Measurements from ENCODE around the gene PDE1C.
A peak's percentile ranks its signal among the peaks of the same experiment; 100 is the strongest.

The PDE1C gene

DNA sequence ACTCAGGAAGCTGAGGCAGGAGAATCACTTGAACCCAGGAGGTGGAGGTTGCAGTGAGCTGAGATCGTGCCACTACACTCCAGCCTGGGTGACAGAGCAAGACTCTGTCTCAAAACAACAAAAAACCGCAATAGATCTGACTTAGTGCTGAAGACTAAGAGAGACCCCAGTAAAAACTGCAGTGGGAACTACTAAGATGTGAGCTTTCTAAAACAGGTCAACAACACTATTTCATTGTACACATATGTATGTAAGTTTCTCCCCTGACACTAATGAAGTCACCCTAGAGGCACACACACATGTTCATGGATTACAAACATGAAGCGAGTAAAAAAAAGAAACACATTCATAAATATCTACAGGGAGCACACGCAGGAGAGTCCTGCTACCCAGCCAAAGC is 68.3 kb downstream of the PDE1C start:
- no peak for ATAC-seq
- Mint-ChIP-seq H3K9me3 (peaks cover 4 to 28% of the 10 kb centered on the region in 2 donors), H3K4me3 (no peak overlapping the region), H3K4me1 (no peaks in the 10 kb centered on the region), H3K27me3 (no peaks in the 10 kb centered on the region), H3K27ac (no peak overlapping the region)
- no peak for DNase-seq

DNA sequence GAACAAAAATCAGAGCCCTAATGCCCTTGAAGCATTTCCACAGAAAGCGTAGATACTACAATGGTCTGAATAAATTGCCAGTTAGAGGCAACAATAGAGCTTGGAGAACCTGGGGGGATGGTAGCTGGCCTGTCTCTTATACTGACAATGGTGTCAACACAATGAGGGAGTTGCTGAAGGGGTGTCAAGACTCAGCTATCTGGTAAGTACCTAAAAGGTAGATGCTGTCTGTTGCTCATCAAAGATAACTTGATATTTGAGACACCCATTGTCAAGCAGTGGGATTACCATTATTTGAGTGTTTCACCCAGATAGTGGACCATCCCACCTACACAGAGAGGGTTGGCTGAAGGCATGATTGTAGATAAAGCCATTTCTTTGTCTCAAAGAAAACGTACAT is 72.8 kb downstream of the PDE1C start:
- DNase-seq = no peak
- peaks cover 4 to 28% of the 10 kb centered on the region in 2 donors for H3K9me3 Mint-ChIP-seq
- no peak overlapping the region for H3K27ac Mint-ChIP-seq
- no peaks in the 10 kb centered on the region for H3K4me1 Mint-ChIP-seq
- H3K27me3 Mint-ChIP-seq = no peaks in the 10 kb centered on the region
- ATAC-seq = no peak
- no peak overlapping the region for H3K4me3 Mint-ChIP-seq

DNA sequence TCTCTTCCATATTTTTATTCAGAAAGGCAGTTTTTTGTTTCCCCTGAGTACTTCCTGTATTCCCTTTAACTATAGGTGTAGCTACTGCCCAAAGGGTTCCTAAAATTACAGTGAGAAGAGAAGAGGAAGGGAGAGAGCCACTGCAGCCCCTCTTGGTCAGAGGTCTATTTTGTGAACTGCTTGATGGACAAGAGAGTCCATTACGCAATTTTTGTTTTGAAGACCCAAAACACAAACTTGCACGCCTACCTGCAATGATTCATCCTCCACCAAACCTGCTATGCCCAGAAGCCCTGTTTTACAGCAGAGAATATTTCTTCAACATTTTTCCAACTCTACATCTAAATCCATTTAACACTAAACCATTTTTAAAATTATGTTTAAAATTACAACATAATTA is 75.1 kb downstream of the PDE1C start:
- Mint-ChIP-seq H3K9me3 (peaks cover 2 to 10% of the 10 kb centered on the region in 2 donors), H3K27ac (no peak overlapping the region), H3K4me1 (no peaks in the 10 kb centered on the region), H3K27me3 (no peaks in the 10 kb centered on the region), H3K4me3 (no peak overlapping the region)
- no peak for DNase-seq
- no peak for ATAC-seq

DNA sequence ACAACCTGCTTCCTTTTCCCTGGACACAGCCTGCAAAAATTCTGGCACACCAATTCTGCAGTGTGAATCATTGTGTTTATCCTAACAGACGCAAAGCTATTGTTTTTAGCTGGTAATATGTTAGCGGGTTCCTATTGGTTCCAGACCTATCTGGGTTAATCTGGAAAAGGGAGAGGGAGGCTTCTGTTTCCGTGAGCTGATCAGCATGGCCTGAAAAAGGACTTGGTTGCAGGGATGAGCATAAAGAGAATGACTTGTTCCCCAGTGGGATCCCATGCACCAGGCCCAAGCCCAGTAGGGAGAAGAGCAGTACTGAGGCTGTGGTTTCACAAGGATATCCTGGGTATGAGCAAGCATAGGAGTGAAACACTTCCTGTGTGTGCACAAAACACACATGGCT is 78.4 kb downstream of the PDE1C start:
- DNase-seq (no peak), ATAC-seq (no peak)
- Mint-ChIP-seq H3K27me3 (no peaks in the 10 kb centered on the region), H3K27ac (no peak overlapping the region), H3K4me3 (no peak overlapping the region), H3K4me1 (no peaks in the 10 kb centered on the region), H3K9me3 (peaks cover 0 to 2% of the 10 kb centered on the region in 2 donors)

DNA sequence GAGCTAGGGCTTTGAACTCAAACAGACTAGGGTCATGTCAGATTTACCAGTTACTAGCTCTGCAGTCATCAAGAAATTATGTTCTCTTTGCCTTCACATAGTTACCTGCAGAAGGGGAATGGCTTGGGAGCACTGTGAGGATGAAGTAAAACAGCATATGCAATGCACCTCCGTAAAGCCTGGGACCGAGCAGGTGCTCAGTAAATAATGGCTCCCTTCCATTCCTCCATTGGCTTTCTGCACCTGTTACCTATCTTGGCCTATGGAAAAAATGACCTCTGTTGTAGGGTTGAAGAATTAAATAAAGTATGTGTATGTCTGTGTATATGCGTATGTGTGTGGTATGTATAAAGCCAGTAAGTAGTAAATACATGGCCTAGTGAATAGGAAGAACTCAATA is 78.8 kb downstream of the PDE1C start:
- Mint-ChIP-seq H3K9me3 (peaks cover 2 to 5% of the 10 kb centered on the region in 2 donors), H3K4me1 (no peaks in the 10 kb centered on the region), H3K27me3 (no peaks in the 10 kb centered on the region), H3K27ac (no peak overlapping the region), H3K4me3 (no peak overlapping the region)
- DNase-seq (no peak), ATAC-seq (no peak)

DNA sequence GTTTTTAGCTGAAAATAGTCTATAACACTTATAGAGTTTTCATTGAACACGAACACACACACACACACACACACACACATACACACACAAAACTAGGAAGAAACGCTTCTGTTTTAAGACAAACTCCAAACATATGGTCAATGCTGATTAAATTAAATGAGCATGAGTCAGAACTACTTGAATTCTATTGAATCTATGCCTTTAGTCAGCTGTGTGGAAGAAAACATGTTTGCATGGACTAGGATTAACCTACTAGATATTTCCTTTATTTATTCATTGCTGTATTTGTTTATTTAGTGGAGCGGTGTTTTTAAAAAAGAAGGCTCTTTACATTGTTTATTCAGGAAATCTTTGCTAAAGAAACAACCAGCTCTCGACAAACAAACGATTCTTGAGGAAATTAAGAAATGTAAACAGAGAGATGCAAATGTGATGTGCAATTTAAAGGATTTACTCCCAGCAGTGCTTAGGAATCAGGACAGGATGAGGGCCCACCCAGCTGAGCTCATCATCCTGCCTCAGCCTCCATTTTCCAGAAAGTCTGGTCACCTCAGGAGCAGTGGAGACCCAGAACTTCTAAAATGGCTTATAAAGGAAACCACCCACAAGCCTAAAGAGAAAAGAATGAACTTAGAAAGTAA is 83.2 kb downstream of the PDE1C start:
- no peak for ATAC-seq
- peaks cover 17% of the 10 kb centered on the region in 2 donors for H3K9me3 Mint-ChIP-seq
- no peaks in the 10 kb centered on the region for H3K27me3 Mint-ChIP-seq
- H3K4me1 Mint-ChIP-seq = no peaks in the 10 kb centered on the region
- H3K27ac Mint-ChIP-seq = peak overlapping the region in 1 of 2 donors; percentile 62
- DNase-seq = no peak
- no peak overlapping the region for H3K4me3 Mint-ChIP-seq

DNA sequence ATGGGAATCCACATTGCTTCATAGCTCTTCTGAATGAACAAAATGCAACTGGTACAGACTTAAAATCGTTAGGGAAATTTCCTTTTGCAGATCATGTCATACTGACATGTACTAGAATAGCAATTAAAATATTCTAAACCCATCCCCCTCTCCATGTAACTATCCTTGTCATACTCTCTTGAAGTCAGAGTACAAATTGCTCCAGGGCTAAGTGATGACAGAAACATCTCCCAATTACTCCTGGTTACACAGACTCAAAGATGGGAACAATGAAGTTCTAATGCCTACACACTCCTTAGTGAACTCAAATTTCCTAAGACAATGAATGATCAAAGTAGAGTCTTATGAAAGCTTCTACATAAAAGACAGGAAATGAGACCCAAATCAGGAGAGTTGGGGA is 87.2 kb downstream of the PDE1C start:
- no peak for DNase-seq
- Mint-ChIP-seq H3K9me3 (peaks cover 17 to 24% of the 10 kb centered on the region in 2 donors), H3K27ac (no peak overlapping the region), H3K4me3 (no peak overlapping the region), H3K4me1 (no peaks in the 10 kb centered on the region), H3K27me3 (no peaks in the 10 kb centered on the region)
- no peak for ATAC-seq

DNA sequence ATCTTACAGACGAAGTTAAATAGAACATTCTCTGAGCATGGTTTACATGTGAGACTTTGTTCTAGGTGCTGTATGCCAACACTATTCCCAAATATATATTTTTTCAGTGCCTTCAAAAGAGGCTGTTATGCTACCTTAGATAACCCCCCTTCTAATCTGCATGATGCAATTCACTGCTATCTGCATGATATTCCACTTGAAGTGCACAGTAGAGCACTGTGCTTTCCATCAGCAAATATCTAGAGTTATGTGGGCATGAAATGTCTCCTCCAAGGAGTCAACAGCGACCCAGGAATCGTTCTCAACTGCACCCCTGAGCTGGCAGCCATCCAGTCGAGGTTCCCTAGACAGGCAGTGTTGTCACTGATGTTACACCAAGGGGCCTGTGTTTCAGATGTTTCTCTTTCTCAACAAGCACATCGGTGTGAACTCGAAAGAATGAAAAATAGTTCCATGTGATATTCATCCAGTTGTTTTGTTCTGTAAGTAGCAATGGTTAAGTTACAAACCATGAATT is 88.3 kb downstream of the PDE1C start:
- Mint-ChIP-seq H3K27me3 (no peaks in the 10 kb centered on the region), H3K9me3 (peaks cover 16 to 28% of the 10 kb centered on the region in 2 donors), H3K27ac (no peak overlapping the region), H3K4me3 (no peak overlapping the region), H3K4me1 (no peaks in the 10 kb centered on the region)
- ATAC-seq (no peak), DNase-seq (no peak)

DNA sequence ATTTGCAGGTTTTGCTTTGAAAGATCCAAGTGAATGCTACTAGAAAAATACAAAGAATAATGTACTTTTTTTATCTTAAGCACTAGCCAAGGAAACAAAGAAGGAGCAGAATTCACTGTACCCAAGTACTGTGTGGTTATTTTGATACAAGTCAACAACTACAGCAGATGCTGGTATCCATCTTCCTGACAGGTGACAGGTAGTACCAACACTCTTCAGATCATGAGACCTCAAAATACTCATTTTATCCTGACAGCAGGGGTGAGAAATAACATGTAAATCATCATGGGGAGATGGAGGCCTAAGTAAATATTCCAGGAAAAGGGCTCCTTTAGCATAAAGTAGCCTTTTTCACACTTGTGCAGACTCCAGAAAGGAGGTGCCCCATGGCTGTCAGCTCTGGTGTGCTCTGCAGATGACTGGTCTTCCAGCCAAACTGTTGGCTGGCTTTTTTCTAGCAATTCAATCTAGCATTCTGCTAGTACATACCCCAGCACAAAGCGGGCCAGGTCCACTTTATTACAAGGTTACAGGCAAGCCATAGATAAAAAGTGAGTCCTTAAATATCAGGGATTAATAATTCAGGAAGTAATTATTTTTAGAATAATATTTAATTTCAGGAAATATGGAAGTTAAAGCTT is 90.4 kb downstream of the PDE1C start:
- Mint-ChIP-seq H3K4me1 (no peaks in the 10 kb centered on the region), H3K27me3 (no peaks in the 10 kb centered on the region), H3K9me3 (peaks cover 4 to 34% of the 10 kb centered on the region in 2 donors), H3K27ac (no peak overlapping the region), H3K4me3 (no peak overlapping the region)
- no peak for ATAC-seq
- DNase-seq = no peak

DNA sequence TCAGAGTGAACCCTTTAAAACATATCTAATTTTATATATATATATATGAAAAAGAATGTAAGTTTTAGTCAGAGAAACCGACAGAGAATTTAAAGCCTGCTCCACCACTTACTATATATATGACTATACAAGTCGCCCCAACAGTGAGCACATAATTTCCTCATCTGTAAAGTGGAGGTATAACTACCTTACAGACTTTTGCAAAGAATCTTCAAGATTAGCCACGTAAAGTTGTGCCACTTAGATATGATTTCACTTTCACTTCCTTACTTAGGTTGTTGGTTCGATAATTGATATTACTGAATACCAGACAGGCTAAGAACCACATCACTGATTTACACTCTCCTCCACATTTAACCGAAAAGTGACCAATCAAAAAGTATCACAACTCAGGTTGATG is 94.7 kb downstream of the PDE1C start:
- no peak for ATAC-seq
- H3K27me3 Mint-ChIP-seq = no peaks in the 10 kb centered on the region
- H3K9me3 Mint-ChIP-seq = peaks cover 0 to 20% of the 10 kb centered on the region in 2 donors
- no peaks in the 10 kb centered on the region for H3K4me1 Mint-ChIP-seq
- no peak overlapping the region for H3K27ac Mint-ChIP-seq
- no peak for DNase-seq
- no peak overlapping the region for H3K4me3 Mint-ChIP-seq

DNA sequence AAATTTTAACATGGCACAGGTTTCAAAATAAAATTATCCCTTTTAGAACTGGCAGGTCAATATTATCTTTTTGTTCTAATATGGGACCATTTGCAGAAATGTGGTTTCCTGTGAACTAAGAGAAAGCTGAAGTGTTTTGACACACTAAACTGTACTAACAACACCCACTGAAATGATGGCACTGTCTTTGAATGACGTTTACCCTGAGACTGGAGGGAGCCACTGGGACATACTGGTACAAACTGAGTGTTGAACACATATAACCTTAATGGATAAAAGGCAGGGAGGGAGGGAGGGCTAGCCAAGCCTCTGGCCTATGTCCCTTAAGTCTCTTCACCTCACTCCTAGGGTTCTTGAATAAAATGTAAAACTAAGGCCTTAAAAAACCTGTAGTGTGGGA is 95.9 kb downstream of the PDE1C start:
- DNase-seq (no peak), ATAC-seq (no peak)
- Mint-ChIP-seq H3K4me3 (no peak overlapping the region), H3K27ac (no peak overlapping the region), H3K9me3 (peaks cover 0 to 18% of the 10 kb centered on the region in 2 donors), H3K4me1 (no peaks in the 10 kb centered on the region), H3K27me3 (no peaks in the 10 kb centered on the region)

DNA sequence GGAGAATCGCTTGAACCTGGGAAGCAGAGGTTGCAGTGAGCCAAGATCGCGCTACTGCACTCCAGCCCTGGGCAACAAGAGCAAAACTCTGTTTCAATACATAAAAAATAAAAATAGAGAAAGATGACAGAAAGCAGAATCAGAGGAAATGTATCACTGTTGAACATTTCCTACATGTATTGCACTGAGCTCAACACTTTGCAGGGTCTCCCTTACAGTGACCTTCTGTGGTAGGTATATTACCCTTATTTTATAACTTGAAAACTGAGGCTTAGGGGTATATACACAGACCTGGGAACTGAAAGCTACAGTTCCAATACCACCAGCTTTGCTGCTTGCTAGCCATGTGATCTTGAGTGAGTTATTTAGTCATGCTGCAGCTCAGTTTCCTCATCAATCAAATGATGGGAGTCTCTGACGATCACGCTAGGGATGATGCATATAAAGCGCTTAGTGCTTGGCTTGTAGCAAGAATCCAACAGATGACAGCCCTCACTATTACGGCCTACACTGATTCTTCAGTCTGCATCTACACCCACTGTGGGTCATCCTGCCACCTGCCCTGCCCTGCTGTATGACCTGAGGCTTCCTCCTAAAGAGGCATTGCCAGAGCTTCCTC is 99.0 kb downstream of the PDE1C start:
- Mint-ChIP-seq H3K27me3 (no peaks in the 10 kb centered on the region), H3K4me1 (no peaks in the 10 kb centered on the region), H3K27ac (no peak overlapping the region), H3K9me3 (peaks cover 0 to 19% of the 10 kb centered on the region in 2 donors), H3K4me3 (no peak overlapping the region)
- DNase-seq (no peak), ATAC-seq (no peak)

DNA sequence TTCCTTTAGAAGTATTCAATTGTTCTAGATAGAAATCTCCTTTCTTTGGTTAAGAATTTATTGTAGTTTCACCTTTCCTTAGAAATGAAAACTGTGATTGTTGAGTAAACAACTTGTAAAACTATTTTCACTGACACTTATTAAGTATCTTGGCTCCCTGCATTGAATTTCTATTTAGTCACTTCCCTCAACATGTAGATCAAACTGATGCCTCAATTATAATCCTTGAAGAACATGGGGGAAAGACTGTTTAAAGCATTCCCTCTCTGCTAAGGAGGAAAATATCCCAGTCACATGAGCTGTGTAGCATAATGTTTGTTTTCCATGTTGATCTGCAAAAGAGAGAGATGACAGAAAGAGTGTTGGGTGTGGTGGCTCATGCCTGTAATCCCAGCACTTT is 99.7 kb downstream of the PDE1C start:
- DNase-seq = no peak
- Mint-ChIP-seq H3K4me3 (no peak overlapping the region), H3K27me3 (no peaks in the 10 kb centered on the region), H3K9me3 (peaks cover under 1 to 13% of the 10 kb centered on the region in 2 donors), H3K4me1 (no peaks in the 10 kb centered on the region), H3K27ac (no peak overlapping the region)
- ATAC-seq = no peak

DNA sequence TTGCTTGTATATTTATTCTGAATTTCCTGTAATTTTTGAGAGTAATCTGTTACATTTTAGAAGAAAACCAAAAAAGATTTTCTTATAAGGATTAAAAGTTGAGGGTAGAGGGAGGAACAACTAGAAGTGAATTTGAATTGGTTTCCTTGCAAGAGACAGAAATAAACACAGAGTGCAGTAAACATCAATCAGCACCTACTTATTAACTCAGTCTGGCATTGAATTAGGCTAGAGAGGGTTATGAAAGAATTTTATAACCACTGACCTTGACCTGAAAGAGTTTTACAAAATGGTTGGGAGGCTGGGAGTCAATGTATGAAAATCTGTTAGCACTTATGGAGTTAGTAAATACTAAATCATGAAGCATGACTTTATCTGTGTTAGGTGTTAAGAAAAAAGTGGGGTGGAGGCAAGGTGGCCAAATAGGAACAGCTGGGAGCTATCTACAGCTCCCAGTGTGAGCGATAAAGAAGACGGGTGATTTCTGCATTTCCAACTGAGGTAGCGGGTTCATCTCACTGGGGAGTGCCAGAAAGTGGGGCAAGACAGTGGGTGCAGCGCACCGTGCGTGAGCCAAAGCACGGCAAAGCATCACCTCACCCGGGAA is 106.5 kb downstream of the PDE1C start:
- no peaks in the 10 kb centered on the region for H3K4me1 Mint-ChIP-seq
- H3K27ac Mint-ChIP-seq = no peak overlapping the region
- DNase-seq (no peak), ATAC-seq (no peak)
- peaks cover 11 to 28% of the 10 kb centered on the region in 2 donors for H3K9me3 Mint-ChIP-seq
- H3K27me3 Mint-ChIP-seq = no peaks in the 10 kb centered on the region
- H3K4me3 Mint-ChIP-seq = no peak overlapping the region

DNA sequence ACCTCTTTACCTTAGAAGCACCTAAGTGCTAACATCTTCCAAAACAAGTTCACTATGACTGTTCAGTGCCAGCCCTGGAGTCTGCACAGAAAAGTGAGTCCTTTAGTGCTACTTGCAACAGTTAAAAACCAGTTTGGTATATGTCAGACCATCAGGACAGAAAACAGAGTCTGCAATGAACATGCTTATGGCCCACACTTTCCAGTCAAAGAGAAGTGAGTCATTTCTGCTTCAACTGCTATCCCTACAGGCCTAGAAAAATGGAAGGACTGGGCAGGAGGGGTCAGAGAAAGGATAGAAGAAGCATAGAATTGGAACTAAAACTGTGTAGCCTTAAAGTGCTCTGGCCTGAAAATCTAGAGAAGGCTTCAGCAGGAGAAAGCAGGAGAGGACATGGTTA is 108.0 kb downstream of the PDE1C start:
- Mint-ChIP-seq H3K27ac (no peak overlapping the region), H3K9me3 (peaks cover 11 to 26% of the 10 kb centered on the region in 2 donors)
- no peak for ATAC-seq

DNA sequence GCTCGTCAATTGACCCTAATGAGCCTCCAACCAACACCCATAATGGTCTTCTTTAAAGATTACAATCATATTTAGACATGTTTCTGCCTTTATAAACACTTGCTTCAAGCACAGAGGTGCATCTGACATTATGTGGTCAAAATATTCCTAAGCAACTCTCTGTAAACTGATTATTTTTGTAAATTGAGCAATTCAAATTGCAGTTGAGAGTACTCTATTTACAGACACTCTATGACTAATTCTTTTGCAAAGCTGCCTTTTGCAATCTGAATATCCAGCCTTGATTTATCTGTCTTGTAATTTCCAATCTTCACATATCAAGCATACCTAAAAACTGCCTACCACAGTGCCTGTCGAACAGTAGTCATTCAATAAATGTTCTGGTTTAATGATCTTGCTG is 112.0 kb downstream of the PDE1C start:
- no peak for ATAC-seq
- no peak overlapping the region for H3K4me3 Mint-ChIP-seq
- H3K4me1 Mint-ChIP-seq = no peaks in the 10 kb centered on the region
- no peaks in the 10 kb centered on the region for H3K9me3 Mint-ChIP-seq
- DNase-seq = no peak
- no peaks in the 10 kb centered on the region for H3K27me3 Mint-ChIP-seq
- H3K27ac Mint-ChIP-seq = no peak overlapping the region

More for the DNA sequence above, 108.0 kb downstream of the PDE1C start:
- H3K4me1 Mint-ChIP-seq = no peaks in the 10 kb centered on the region
- no peak overlapping the region for H3K4me3 Mint-ChIP-seq
- DNase-seq = no peak
- H3K27me3 Mint-ChIP-seq = no peaks in the 10 kb centered on the region
